Fibroblast of lung (primary cell): Measurements from ENCODE around the gene KCNK17. TPM values are rescaled to one million over a fixed set of nuclear protein-coding genes. Genes with fewer than 3 reads are reported as not detected.

Experiments used
- DNase-seq, 2 donors: peaks; one replicate each; pipeline versions ENCODE4 v3.0.0 to v3.0.0-alpha.2; 2010; ENCODE audit warnings: low read depth in 2 of 2
- H2AFZ ChIP-seq: 2 replicates; pipeline ENCODE4 v1.5.1; 2012; ENCODE audit warnings: low read length, control low read depth, inconsistent platforms
- H3K27ac ChIP-seq: 2 replicates; pipeline ENCODE4 v1.5.1; 2011; ENCODE audit warnings: low read length, control low read depth; ENCODE audit not compliant: insufficient read depth
- H3K27me3 ChIP-seq: 2 replicates; pipeline ENCODE4 v1.5.1; 2011; ENCODE audit warnings: mild to moderate bottlenecking, low read length; ENCODE audit not compliant: control insufficient read depth, insufficient read depth
- H3K36me3 ChIP-seq: 2 replicates; pipeline ENCODE4 v1.5.1; 2011; ENCODE audit warnings: low read length; ENCODE audit not compliant: control insufficient read depth, insufficient read depth
- H3K4me1 ChIP-seq: 2 replicates; pipeline ENCODE4 v1.5.1; 2011; ENCODE audit warnings: low read length; ENCODE audit not compliant: control insufficient read depth, insufficient read depth; ENCODE audit errors: extremely low read depth
- H3K4me2 ChIP-seq: 2 replicates; pipeline ENCODE4 v1.5.1; 2011; ENCODE audit warnings: low read length, control low read depth; ENCODE audit not compliant: insufficient read depth; ENCODE audit errors: extremely low read depth
- H3K4me3 ChIP-seq, 4 experiments: fragments of 200-600 bp in 1 of 4; sonication (generic) in 1 of 4; replicated peaks in 1 of 4; 2 replicates each; pipeline ENCODE4 v1.5.1; 2011 to 2016; ENCODE audit warnings: low read length in 4 of 4, low read depth in 3 of 4, mild to moderate bottlenecking in 3 of 4, control low read depth in 2 of 4, inconsistent platforms in 1 of 4, mixed read lengths in 1 of 4; ENCODE audit not compliant: insufficient read depth in 1 of 4; ENCODE audit errors: control extremely low read depth in 1 of 4
- H3K79me2 ChIP-seq: 2 replicates; pipeline ENCODE4 v1.5.1; 2012; ENCODE audit warnings: mild to moderate bottlenecking, low read length, inconsistent platforms; ENCODE audit not compliant: control insufficient read depth, insufficient read depth
- H3K9ac ChIP-seq: 2 replicates; pipeline ENCODE4 v1.5.1; 2011; ENCODE audit warnings: mild to moderate bottlenecking, low read length, control low read depth; ENCODE audit not compliant: insufficient read depth
- H3K9me3 ChIP-seq: 2 replicates; pipeline ENCODE4 v1.5.1; 2012; ENCODE audit warnings: low read depth, low read length; ENCODE audit not compliant: control insufficient read depth, insufficient read depth
- H4K20me1 ChIP-seq: 2 replicates; pipeline ENCODE4 v1.5.1; 2011; ENCODE audit warnings: low read length; ENCODE audit not compliant: control insufficient read depth, insufficient read depth; ENCODE audit errors: extremely low read depth
- EZH2 ChIP-seq: IDR thresholded peaks from 2 replicates; pipeline ENCODE4 v1.5.1; 2012; ENCODE audit warnings: low read length, control low read depth, mild to moderate bottlenecking; ENCODE audit errors: missing control alignments
- polyA plus RNA-seq, 2 donors: library from polyadenylated mRNA; depleted of rRNA in 1 of 2; stranded (reverse) in 1 of 2; unstranded in 1 of 2; fragments of >200 nt; gene quantifications; 2 replicates each; pipeline ENCODE4 v1.2.1, GENCODE V29; 2011 to 2012; ENCODE audit warnings: missing spikeins in 1 of 2
- total RNA-seq: library from RNA; depleted of rRNA; stranded (reverse); fragments of >200 nt; gene quantifications from 2 replicates; pipeline ENCODE4 v1.2.1, GENCODE V29; 2014
- TF ChIP-seq, protein P1 (sequence below), 2 donors: IDR thresholded peaks in 1 of 2; conservative IDR thresholded peaks in 1 of 2; 1 replicate in 1 of 2; 2 replicates in 1 of 2; pipeline ENCODE4 v1.5.1; 2011 to 2012; ENCODE audit warnings: low read length in 2 of 2, control low read depth in 1 of 2, inconsistent platforms in 1 of 2, low read depth in 1 of 2, mild to moderate bottlenecking in 1 of 2

The KCNK17 gene
- total and polyA plus RNA-seq, 2 donors (not counting 1 experiment from before 2014, with no cell fraction given), result not detected

DNA sequence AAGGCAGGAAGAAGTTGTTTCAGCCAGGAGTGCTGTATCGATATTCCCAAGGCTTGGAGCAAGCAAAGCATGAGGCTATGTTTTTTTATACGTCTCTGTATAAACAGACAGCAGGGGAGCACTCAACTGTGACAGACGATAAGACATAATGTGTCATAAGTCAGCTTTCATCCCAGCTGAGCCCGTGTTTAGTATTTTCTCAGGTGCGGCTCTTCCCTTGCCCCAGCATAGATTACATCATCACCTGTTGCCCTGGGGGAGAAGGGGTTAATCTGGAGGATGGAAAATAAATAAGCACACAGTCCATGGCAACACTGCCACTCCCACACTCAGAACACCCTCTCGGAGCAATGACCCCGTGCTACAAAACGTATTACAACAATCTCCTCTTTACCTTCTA lies 62.8 kb downstream of the KCNK17 start:
- Histone ChIP-seq H3K4me1 (no peaks in the 10 kb centered on the region), H3K4me2 (no peak overlapping the region), H3K27me3 (no peaks in the 10 kb centered on the region), H3K9me3 (no peaks in the 10 kb centered on the region), H3K4me3 (no peak overlapping the region), H3K79me2 (no peaks in the 10 kb centered on the region), H2AFZ (no peak overlapping the region), H4K20me1 (no peaks in the 10 kb centered on the region), H3K27ac (no peak overlapping the region), H3K36me3 (no peaks in the 10 kb centered on the region), H3K9ac (no peak overlapping the region)
- TF ChIP-seq, protein P1, sequence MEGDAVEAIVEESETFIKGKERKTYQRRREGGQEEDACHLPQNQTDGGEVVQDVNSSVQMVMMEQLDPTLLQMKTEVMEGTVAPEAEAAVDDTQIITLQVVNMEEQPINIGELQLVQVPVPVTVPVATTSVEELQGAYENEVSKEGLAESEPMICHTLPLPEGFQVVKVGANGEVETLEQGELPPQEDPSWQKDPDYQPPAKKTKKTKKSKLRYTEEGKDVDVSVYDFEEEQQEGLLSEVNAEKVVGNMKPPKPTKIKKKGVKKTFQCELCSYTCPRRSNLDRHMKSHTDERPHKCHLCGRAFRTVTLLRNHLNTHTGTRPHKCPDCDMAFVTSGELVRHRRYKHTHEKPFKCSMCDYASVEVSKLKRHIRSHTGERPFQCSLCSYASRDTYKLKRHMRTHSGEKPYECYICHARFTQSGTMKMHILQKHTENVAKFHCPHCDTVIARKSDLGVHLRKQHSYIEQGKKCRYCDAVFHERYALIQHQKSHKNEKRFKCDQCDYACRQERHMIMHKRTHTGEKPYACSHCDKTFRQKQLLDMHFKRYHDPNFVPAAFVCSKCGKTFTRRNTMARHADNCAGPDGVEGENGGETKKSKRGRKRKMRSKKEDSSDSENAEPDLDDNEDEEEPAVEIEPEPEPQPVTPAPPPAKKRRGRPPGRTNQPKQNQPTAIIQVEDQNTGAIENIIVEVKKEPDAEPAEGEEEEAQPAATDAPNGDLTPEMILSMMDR (conservative IDR thresholded peaks at IDR 0.05 in 1 of 2, IDR thresholded peaks at IDR 0.05 in 1 of 2; ENCODE audit: low read depth in 1 of 2, low read length in 2 of 2), result no peak
- TF ChIP-seq EZH2, result no peak
- no peak for DNase-seq

DNA sequence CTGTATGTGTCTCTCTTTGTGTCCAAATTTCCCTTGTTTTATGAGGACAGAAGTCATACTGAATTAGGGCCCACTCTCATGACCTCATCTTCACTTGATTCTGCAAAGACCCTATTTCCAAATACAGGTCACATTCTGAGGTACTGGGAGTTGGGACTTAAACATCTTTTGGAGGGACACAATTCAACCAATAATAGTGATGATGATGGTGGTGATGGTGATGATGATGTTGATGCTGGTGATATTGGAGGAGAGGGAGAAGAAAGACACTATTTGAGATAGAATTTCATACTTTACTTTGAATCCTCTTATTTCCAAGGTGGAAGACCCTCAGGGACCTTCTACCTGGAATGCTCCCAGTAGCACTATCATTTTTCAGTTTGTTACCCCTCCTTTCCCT lies 63.7 kb downstream of the KCNK17 start:
- Histone ChIP-seq H2AFZ (no peak overlapping the region), H3K27ac (no peak overlapping the region), H3K36me3 (no peaks in the 10 kb centered on the region), H3K27me3 (no peaks in the 10 kb centered on the region), H3K4me2 (no peak overlapping the region), H3K79me2 (no peaks in the 10 kb centered on the region), H3K9me3 (no peaks in the 10 kb centered on the region), H4K20me1 (no peaks in the 10 kb centered on the region), H3K4me3 (no peak overlapping the region), H3K9ac (no peak overlapping the region), H3K4me1 (no peaks in the 10 kb centered on the region)
- TF ChIP-seq EZH2, result no peak
- TF ChIP-seq, protein P1 (conservative IDR thresholded peaks at IDR 0.05 in 1 of 2, IDR thresholded peaks at IDR 0.05 in 1 of 2; ENCODE audit: low read depth in 1 of 2, low read length in 2 of 2), result no peak
- no peak for DNase-seq

DNA sequence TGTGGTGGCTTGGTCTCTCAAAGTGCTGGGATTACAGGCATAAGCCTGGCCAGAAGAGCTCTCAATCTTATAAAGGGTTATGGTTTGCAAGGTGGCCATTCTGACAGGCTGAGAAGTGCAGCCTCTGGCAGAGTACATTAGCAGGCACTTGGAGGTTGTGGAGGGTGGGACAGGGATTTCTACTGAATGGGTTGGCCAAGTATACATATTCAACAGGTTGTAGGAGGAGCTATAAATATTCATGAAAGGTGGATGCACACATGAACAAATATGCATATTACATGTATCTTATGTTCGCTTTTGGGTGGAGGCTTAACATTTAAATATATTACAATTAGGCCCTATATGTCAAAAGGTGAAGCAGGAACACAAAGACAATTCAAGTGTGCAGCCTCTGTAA lies 64.9 kb downstream of the KCNK17 start:
- Histone ChIP-seq H3K79me2 (no peaks in the 10 kb centered on the region), H3K27me3 (no peaks in the 10 kb centered on the region), H2AFZ (no peak overlapping the region), H3K4me1 (no peaks in the 10 kb centered on the region), H3K4me3 (no peak overlapping the region), H4K20me1 (no peaks in the 10 kb centered on the region), H3K9ac (no peak overlapping the region), H3K27ac (no peak overlapping the region), H3K36me3 (no peaks in the 10 kb centered on the region), H3K9me3 (no peaks in the 10 kb centered on the region), H3K4me2 (no peak overlapping the region)
- TF ChIP-seq, protein P1 (conservative IDR thresholded peaks at IDR 0.05 in 1 of 2, IDR thresholded peaks at IDR 0.05 in 1 of 2; ENCODE audit: low read depth in 1 of 2, low read length in 2 of 2), result no peak
- no peak for TF ChIP-seq EZH2
- no peak for DNase-seq

Other genes with a start within 250 kb of the KCNK17 start
- gene SAYSD1, start 199.2 kb downstream of the KCNK17 start, total RNA-seq, result 13.9 and 17.2 TPM in 2 replicates
- gene SAYSD1, start 199.2 kb downstream of the KCNK17 start, polyA plus RNA-seq, result 11.3 and 11.9 TPM in 2 replicates
- gene KCNK5, start 84.9 kb downstream of the KCNK17 start, total RNA-seq, result under 0.01 and 0.26 TPM in 2 replicates
- gene KCNK5, start 84.9 kb downstream of the KCNK17 start, polyA plus RNA-seq, result 0.01 and 0.02 TPM in 2 replicates
- gene KCNK16, start 8.3 kb upstream of the KCNK17 start, total RNA-seq, result not detected in 2 replicates
- not detected in 2 replicates for gene KCNK16, start 8.3 kb upstream of the KCNK17 start, polyA plus RNA-seq